M059J (cell line): ENCODE data around the gene JUNB. TPM values are rescaled to one million over a fixed set of nuclear protein-coding genes. Genes with fewer than 3 reads are reported as not detected.

Experiments
- DNase-seq: peaks from one replicate; pipeline ENCODE4 v3.0.0-alpha.2; 2012; ENCODE audit warnings: low read depth
- total RNA-seq: library from RNA; depleted of rRNA; stranded (reverse); fragments of >200 nt; shearing (Covaris generic); gene quantifications from 2 replicates; pipeline ENCODE4 v1.2.3, GENCODE V29; 2014; rRNA removed

The JUNB gene
- total RNA-seq, 1 experiment from 2014 or later, result 92.5 TPM

DNA sequence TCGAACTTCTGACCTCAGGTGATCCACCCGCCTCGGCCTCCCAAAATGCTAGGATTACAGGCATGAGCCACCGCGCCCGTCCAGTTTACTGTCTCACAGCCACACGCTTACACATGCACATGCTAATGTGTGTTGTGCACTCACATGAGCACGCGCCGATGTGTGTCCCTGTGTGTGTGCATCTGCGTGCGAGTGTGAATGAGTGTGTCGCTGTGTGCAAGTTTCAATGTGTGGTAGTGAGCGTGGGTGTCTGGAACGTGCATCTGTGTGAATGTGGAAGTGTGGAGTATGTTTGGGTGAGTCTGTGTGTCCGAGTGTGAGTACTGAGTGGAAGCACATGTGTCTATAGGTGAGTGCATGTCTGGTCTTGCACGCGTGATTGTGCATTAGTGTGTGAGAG lies 51.2 kb downstream of the JUNB start:
- DNase-seq, result no peak

Other genes with a start within 250 kb of the JUNB start
- 4.5 and 8.7 TPM in 2 replicates for gene ZNF564, start 240.0 kb upstream of the JUNB start, total RNA-seq
- 6.3 and 7.9 TPM in 2 replicates for gene ZNF490, start 180.7 kb upstream of the JUNB start, total RNA-seq
- 12.8 and 27.7 TPM in 2 replicates for gene ZNF791, start 180.6 kb upstream of the JUNB start, total RNA-seq
- gene MAN2B1, start 124.7 kb upstream of the JUNB start, total RNA-seq, result 57.8 and 68.4 TPM in 2 replicates
- gene WDR83, start 124.7 kb upstream of the JUNB start, total RNA-seq, result 9.6 and 10.5 TPM in 2 replicates
- gene DHPS, start 109.6 kb upstream of the JUNB start, total RNA-seq, result 82.7 and 108 TPM in 2 replicates
- gene GNG14, start 103.5 kb upstream of the JUNB start, total RNA-seq, result not detected in 2 replicates
- 12.0 and 14.5 TPM in 2 replicates for gene FBXW9, start 94.9 kb upstream of the JUNB start, total RNA-seq
- gene TNPO2, start 67.6 kb upstream of the JUNB start, total RNA-seq, result 32.3 and 40.2 TPM in 2 replicates
- 272 and 329 TPM in 2 replicates for gene TRIR, start 56.8 kb upstream of the JUNB start, total RNA-seq
- gene GET3, start 54.0 kb upstream of the JUNB start, total RNA-seq, result 112 and 114 TPM in 2 replicates
- gene BEST2, start 39.7 kb upstream of the JUNB start, total RNA-seq, result not detected in 2 replicates
- 7.2 and 8.4 TPM in 2 replicates for gene HOOK2, start 15.9 kb upstream of the JUNB start, total RNA-seq
- gene PRDX2, start 10.3 kb downstream of the JUNB start, total RNA-seq, result 178 and 300 TPM in 2 replicates
- gene THSD8, start 10.6 kb downstream of the JUNB start, total RNA-seq, result not detected in 2 replicates
- gene RNASEH2A, start 15.1 kb downstream of the JUNB start, total RNA-seq, result 50.4 and 62.8 TPM in 2 replicates
- 0.52 TPM in 1 of 2 replicates, not detected in the other for gene RTBDN, start 43.1 kb downstream of the JUNB start, total RNA-seq
- gene MAST1, start 47.0 kb downstream of the JUNB start, total RNA-seq, result 0.10 and 0.12 TPM in 2 replicates
- 61.0 and 62.4 TPM in 2 replicates for gene DNASE2, start 90.0 kb downstream of the JUNB start, total RNA-seq
- gene KLF1, start 95.7 kb downstream of the JUNB start, total RNA-seq, result not detected in 2 replicates
- 27.2 and 27.5 TPM in 2 replicates for gene GCDH, start 99.7 kb downstream of the JUNB start, total RNA-seq
- 0.20 and 0.34 TPM in 2 replicates for gene SYCE2, start 127.8 kb downstream of the JUNB start, total RNA-seq
- gene FARSA, start 142.2 kb downstream of the JUNB start, total RNA-seq, result 67.2 and 86.6 TPM in 2 replicates
- gene CALR, start 147.1 kb downstream of the JUNB start, total RNA-seq, result 2,061 and 2,975 TPM in 2 replicates
- 156 and 205 TPM in 2 replicates for gene RAD23A, start 154.4 kb downstream of the JUNB start, total RNA-seq
- 48.1 and 54.0 TPM in 2 replicates for gene GADD45GIP1, start 165.7 kb downstream of the JUNB start, total RNA-seq
- 0.62 TPM in 1 of 2 replicates, not detected in the other for gene DAND5, start 178.1 kb downstream of the JUNB start, total RNA-seq
- gene NFIX, start 204.0 kb downstream of the JUNB start, total RNA-seq, result 38.5 and 52.0 TPM in 2 replicates